ENCODE results near the gene LAMA2.

DNA sequence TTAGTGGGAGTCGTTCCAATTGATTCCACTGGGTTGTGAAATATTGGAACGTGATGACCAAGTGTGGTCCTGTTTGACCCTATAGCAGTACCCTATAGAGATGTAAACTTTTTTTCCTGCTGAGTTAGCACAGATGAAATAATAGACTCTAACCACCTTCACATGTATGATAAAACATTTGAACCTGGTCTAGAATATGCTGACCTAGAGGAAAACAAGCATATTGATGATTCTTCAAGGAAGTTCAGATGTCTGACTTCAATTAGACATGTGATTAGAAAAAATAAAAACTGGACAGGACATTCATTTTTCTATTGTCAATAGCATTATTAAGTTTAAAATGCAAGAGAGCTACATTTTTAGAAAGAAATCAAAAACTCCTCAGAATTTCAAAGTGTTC, 424.9 kb downstream of the LAMA2 start:
- TF ChIP-seq, protein P1, sequence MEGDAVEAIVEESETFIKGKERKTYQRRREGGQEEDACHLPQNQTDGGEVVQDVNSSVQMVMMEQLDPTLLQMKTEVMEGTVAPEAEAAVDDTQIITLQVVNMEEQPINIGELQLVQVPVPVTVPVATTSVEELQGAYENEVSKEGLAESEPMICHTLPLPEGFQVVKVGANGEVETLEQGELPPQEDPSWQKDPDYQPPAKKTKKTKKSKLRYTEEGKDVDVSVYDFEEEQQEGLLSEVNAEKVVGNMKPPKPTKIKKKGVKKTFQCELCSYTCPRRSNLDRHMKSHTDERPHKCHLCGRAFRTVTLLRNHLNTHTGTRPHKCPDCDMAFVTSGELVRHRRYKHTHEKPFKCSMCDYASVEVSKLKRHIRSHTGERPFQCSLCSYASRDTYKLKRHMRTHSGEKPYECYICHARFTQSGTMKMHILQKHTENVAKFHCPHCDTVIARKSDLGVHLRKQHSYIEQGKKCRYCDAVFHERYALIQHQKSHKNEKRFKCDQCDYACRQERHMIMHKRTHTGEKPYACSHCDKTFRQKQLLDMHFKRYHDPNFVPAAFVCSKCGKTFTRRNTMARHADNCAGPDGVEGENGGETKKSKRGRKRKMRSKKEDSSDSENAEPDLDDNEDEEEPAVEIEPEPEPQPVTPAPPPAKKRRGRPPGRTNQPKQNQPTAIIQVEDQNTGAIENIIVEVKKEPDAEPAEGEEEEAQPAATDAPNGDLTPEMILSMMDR (IDR thresholded peaks at IDR 0.05) = no peak
- no peak for TF ChIP-seq POLR2A (IDR thresholded peaks at IDR 0.05)
- no peak for TF ChIP-seq EP300 (IDR thresholded peaks at IDR 0.05)

Measured in stomach (tissue), 4 donors.